ENCODE data around the gene PPIP5K1.

The PPIP5K1 gene

DNA sequence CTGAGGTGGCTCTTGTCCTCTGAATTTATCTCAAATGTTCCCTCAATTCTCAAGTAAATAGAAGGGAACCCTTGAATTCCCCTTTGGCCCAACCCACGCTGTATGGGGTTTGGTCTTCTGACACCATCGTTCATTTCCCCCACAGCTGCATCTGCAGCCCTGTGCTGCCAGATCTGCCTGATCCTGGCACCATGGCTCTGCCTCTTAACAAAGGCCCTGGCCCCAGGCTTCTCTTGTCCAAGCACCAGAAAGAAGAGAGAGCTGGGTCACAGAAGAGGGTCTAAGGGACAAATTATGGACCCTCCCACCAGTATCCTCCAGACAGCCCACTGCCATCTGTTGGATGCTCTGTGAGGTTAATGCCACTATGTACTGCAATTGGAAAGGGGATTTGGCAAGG is 70.8 kb downstream of the PPIP5K1 start:
- ATAC-seq (ENCODE audit: insufficient read depth, low read depth) (peak; percentile 20; the same call in 2 of the 3 replicates), DNase-seq (peak; percentile 46)
- H3K4me2 ChIP-seq (ENCODE audit: insufficient read depth, low read length): peak overlapping the region; percentile 81
- H3K36me3 ChIP-seq (ENCODE audit: insufficient read depth, low read length): peaks cover 43% of the 10 kb centered on the region
- peaks cover 52% of the 10 kb centered on the region for H3K4me1 ChIP-seq (ENCODE audit: insufficient read depth, low read length)
- peak overlapping the region; percentile 18 to 92; a peak in 3 of 4 replicates for H3K4me3 ChIP-seq (ENCODE audit: low read depth in 1 of 2, low read length in 2 of 2)
- peaks cover 62% of the 10 kb centered on the region for H3K79me2 ChIP-seq (ENCODE audit: insufficient read depth, low read length)
- H3K9ac ChIP-seq (ENCODE audit: low read depth, low read length): peak overlapping the region; percentile 75
- H3K9me3 ChIP-seq (ENCODE audit: insufficient read depth, low read length, severe bottlenecking): no peaks in the 10 kb centered on the region
- H3K27ac ChIP-seq (ENCODE audit: low read length): peak overlapping the region; percentile 97
- H4K20me1 ChIP-seq (ENCODE audit: insufficient read depth, low read length): peaks cover 39% of the 10 kb centered on the region; the same call in 1 of the 2 replicates
- no peaks in the 10 kb centered on the region for H3K27me3 ChIP-seq (ENCODE audit: insufficient read depth, low read length, poor library complexity)
- H2AFZ ChIP-seq (ENCODE audit: low read depth, low read length): no peak overlapping the region
- TF ChIP-seq EZH2 (IDR thresholded peaks at IDR 0.05; ENCODE audit: borderline replicate concordance, low read depth, low read length, severe bottlenecking) (no peak), CTCF (IDR thresholded peaks at IDR 0.05; ENCODE audit: borderline replicate concordance, extremely low read depth, low read length, poor library complexity, severe bottlenecking) (no peak)

GRCh38 chr15:43518197-43518761 is 71.7 kb downstream of the PPIP5K1 start:
- Histone ChIP-seq H4K20me1 (ENCODE audit: insufficient read depth, low read length) (peaks cover 31% of the 10 kb centered on the region; the same call in 1 of the 2 replicates), H3K4me3 (ENCODE audit: low read depth in 1 of 2, low read length in 2 of 2) (peak overlapping the region; percentile 53 to 92; a peak in 3 of 4 replicates), H3K4me1 (ENCODE audit: insufficient read depth, low read length) (peaks cover 61% of the 10 kb centered on the region), H3K9ac (ENCODE audit: low read depth, low read length) (peak overlapping the region; percentile 75), H3K9me3 (ENCODE audit: insufficient read depth, low read length, severe bottlenecking) (no peaks in the 10 kb centered on the region), H3K36me3 (ENCODE audit: insufficient read depth, low read length) (peaks cover 34% of the 10 kb centered on the region), H3K27me3 (ENCODE audit: insufficient read depth, low read length, poor library complexity) (no peaks in the 10 kb centered on the region), H3K79me2 (ENCODE audit: insufficient read depth, low read length) (peaks cover 59% of the 10 kb centered on the region), H2AFZ (ENCODE audit: low read depth, low read length) (peak overlapping the region; percentile 67), H3K27ac (ENCODE audit: low read length) (peak overlapping the region; percentile 97), H3K4me2 (ENCODE audit: insufficient read depth, low read length) (peak overlapping the region; percentile 81)
- peak; percentile 80 for ATAC-seq (ENCODE audit: insufficient read depth, low read depth)
- TF ChIP-seq EZH2 (IDR thresholded peaks at IDR 0.05; ENCODE audit: borderline replicate concordance, low read depth, low read length, severe bottlenecking): no peak
- DNase-seq: peak; percentile 92

- Histone ChIP-seq H3K27ac (ENCODE audit: low read length) (peak within 1 kb of the TSS; percentile 97), H3K36me3 (ENCODE audit: insufficient read depth, low read length) (peaks cover 27% of the 10 kb centered on the region), H3K9me3 (ENCODE audit: insufficient read depth, low read length, severe bottlenecking) (no peaks in the 10 kb centered on the region), H3K79me2 (ENCODE audit: insufficient read depth, low read length) (peaks cover 53% of the 10 kb centered on the region), H3K4me3 (ENCODE audit: low read depth in 1 of 2, low read length in 2 of 2) (peak within 1 kb of the TSS; percentile 53 to 92; a peak in 3 of 4 replicates), H2AFZ (ENCODE audit: low read depth, low read length) (peak within 1 kb of the TSS; percentile 67), H3K9ac (ENCODE audit: low read depth, low read length) (peak within 1 kb of the TSS; percentile 75), H3K4me2 (ENCODE audit: insufficient read depth, low read length) (peak within 1 kb of the TSS; percentile 81), H3K4me1 (ENCODE audit: insufficient read depth, low read length) (peaks cover 68% of the 10 kb centered on the region), H3K27me3 (ENCODE audit: insufficient read depth, low read length, poor library complexity) (no peaks in the 10 kb centered on the region), H4K20me1 (ENCODE audit: insufficient read depth, low read length) (peaks cover 24% of the 10 kb centered on the region; the same call in 1 of the 2 replicates)
- DNase-seq (peak; percentile 82), ATAC-seq (ENCODE audit: insufficient read depth, low read depth) (peak; percentile 54)
- no peak for TF ChIP-seq EZH2 (IDR thresholded peaks at IDR 0.05; ENCODE audit: borderline replicate concordance, low read depth, low read length, severe bottlenecking)
- TF ChIP-seq CTCF (IDR thresholded peaks at IDR 0.05; ENCODE audit: borderline replicate concordance, extremely low read depth, low read length, poor library complexity, severe bottlenecking): no peak
These were observed 72.4 kb downstream of the PPIP5K1 start, which contains the start of gene MAP1A for GRCh38 chr15:43517354-43518196. Gene MAP1A, plus strand, starts transcription at chr15:43517608. Its CDS starts 3,866 bp downstream, at chr15:43521474.

Data from DND-41 (cell line).